Neutrophil (primary cell): ENCODE results near the gene SUPT6H.

Experiments used
- H3K27ac ChIP-seq: fragments of 200-600 bp; sonication (generic); 2 replicates; pipeline ENCODE4 v1.5.1; 2016; ENCODE audit warnings: mild to moderate bottlenecking, moderate library complexity
- H3K27me3 ChIP-seq: fragments of 200-600 bp; sonication (generic); 2 replicates; pipeline ENCODE4 v1.6.0; 2016; ENCODE audit warnings: mild to moderate bottlenecking
- H3K36me3 ChIP-seq: fragments of 200-600 bp; sonication (generic); 2 replicates; pipeline ENCODE4 v1.5.1; 2017
- H3K4me1 ChIP-seq, 2 experiments: fragments of 200-600 bp in 1 of 2; sonication (generic) in 1 of 2; 1 replicate in 1 of 2; 2 replicates in 1 of 2; pipeline versions ENCODE4 v1.5.1 to v1.6.1; 2013 to 2016; ENCODE audit warnings: low read depth in 1 of 2, low read length in 1 of 2, mild to moderate bottlenecking in 1 of 2, moderate library complexity in 1 of 2; ENCODE audit not compliant: control insufficient read depth in 1 of 2, insufficient read depth in 1 of 2
- H3K4me3 ChIP-seq, 2 experiments: fragments of 200-600 bp in 1 of 2; sonication (generic) in 1 of 2; 1 replicate in 1 of 2; 2 replicates in 1 of 2; pipeline ENCODE4 v1.5.1; 2013 to 2016; ENCODE audit warnings: low read depth in 1 of 2, low read length in 1 of 2, mild to moderate bottlenecking in 1 of 2, moderate library complexity in 1 of 2
- H3K9me3 ChIP-seq: fragments of 200-600 bp; sonication (generic); 2 replicates; pipeline ENCODE4 v1.5.1; 2016
- TF ChIP-seq, protein P1 (sequence below): fragments of 200-600 bp; sonication (generic); IDR thresholded peaks from 2 replicates; pipeline ENCODE4 v1.5.1; 2016; ENCODE audit warnings: antibody characterized with exemption

The SUPT6H gene

DNA sequence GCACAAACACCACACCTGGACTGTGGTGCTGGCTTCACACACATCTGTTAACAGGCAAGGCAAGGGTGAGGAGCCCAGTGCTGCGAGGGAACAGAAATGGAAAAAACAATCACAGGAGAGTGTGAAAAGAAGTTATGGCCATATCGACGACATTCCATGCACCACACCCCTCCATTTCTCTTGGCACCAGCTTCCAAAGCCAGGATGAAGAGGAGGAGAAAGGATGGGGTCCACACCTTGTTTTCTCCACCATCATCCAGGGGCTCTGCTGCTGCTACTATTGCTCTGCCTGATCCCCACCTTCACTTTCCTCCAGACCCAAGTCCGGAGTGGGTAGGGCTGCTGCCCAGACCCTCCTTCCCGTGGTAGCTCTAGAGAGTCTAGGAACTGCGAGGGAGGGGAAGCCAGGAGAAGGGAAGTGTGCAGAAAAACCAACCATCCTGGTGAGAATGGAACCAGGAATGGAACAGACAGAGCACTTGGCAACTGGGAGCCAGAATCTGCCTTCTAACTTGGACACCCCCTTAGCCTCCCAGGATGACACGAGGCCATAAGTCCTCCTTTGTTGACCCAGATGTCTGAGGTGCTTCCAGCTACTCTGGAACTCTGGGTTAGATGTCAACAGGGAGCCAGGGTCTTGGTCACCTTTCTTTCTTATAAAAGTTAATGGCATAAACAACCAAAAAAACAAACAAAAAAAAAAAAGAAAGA, 50.9 kb downstream of the SUPT6H start:
- TF ChIP-seq, protein P1, sequence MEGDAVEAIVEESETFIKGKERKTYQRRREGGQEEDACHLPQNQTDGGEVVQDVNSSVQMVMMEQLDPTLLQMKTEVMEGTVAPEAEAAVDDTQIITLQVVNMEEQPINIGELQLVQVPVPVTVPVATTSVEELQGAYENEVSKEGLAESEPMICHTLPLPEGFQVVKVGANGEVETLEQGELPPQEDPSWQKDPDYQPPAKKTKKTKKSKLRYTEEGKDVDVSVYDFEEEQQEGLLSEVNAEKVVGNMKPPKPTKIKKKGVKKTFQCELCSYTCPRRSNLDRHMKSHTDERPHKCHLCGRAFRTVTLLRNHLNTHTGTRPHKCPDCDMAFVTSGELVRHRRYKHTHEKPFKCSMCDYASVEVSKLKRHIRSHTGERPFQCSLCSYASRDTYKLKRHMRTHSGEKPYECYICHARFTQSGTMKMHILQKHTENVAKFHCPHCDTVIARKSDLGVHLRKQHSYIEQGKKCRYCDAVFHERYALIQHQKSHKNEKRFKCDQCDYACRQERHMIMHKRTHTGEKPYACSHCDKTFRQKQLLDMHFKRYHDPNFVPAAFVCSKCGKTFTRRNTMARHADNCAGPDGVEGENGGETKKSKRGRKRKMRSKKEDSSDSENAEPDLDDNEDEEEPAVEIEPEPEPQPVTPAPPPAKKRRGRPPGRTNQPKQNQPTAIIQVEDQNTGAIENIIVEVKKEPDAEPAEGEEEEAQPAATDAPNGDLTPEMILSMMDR = no peak
- Histone ChIP-seq H3K36me3 (no peaks in the 10 kb centered on the region), H3K4me3 (peak overlapping the region; percentile 86 to 96), H3K27me3 (peaks cover 22% of the 10 kb centered on the region), H3K4me1 (peaks cover 29 to 30% of the 10 kb centered on the region in 2 experiments), H3K27ac (peak overlapping the region; percentile 80), H3K9me3 (no peaks in the 10 kb centered on the region)

DNA sequence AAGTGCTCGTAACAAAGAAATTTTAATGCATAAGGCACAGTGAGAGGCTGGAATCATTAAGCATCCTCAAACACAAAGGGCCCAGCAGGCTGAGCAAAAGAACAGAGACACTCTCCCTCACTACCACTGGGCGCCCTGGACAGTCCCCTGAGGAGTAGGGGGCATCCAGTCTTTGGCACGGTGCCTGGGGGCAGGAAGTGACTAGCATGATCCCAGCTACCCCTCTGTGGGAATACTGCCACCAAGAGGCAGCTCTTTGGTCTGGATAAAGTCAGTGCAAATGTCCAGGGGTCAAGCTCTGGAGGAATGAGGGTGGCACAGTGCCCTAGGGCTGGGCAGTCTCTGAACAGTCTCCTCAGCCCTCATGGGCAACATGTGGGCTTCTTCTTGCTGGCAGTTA, 52.3 kb downstream of the SUPT6H start:
- no peak overlapping the region for H3K27ac ChIP-seq
- H3K4me1 ChIP-seq = peaks cover 37 to 43% of the 10 kb centered on the region in 2 experiments
- peaks cover 31% of the 10 kb centered on the region for H3K27me3 ChIP-seq

DNA sequence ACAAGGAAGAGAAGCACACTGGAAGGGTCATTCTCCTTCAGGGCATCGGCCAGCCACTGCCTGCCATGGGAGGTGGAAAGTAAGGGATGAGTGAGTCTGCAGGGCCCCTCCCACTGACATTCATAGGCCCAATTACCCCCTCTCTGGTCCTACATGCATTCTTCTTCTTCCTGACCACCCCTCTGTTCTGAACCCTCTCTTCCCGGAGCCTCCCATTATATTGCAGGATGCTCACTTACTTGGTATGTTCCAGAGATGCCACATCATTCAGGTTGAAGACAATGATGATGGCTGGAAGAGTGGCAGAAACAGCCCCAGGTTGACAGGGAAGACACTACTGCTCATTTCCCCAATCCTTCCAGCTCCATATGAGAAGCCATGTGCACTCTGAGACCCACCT, 53.2 kb downstream of the SUPT6H start:
- no peaks in the 10 kb centered on the region for H3K9me3 ChIP-seq
- peaks cover 31% of the 10 kb centered on the region for H3K27me3 ChIP-seq
- no peak overlapping the region for H3K27ac ChIP-seq
- H3K4me1 ChIP-seq = peaks cover 43 to 49% of the 10 kb centered on the region in 2 experiments
- no peaks in the 10 kb centered on the region for H3K36me3 ChIP-seq
- TF ChIP-seq, protein P1 = no peak
- no peak overlapping the region for H3K4me3 ChIP-seq

More for the DNA sequence above, 52.3 kb downstream of the SUPT6H start:
- TF ChIP-seq, protein P1 = no peak
- Histone ChIP-seq H3K9me3 (no peaks in the 10 kb centered on the region), H3K36me3 (no peaks in the 10 kb centered on the region), H3K4me3 (no peak overlapping the region)

DNA sequence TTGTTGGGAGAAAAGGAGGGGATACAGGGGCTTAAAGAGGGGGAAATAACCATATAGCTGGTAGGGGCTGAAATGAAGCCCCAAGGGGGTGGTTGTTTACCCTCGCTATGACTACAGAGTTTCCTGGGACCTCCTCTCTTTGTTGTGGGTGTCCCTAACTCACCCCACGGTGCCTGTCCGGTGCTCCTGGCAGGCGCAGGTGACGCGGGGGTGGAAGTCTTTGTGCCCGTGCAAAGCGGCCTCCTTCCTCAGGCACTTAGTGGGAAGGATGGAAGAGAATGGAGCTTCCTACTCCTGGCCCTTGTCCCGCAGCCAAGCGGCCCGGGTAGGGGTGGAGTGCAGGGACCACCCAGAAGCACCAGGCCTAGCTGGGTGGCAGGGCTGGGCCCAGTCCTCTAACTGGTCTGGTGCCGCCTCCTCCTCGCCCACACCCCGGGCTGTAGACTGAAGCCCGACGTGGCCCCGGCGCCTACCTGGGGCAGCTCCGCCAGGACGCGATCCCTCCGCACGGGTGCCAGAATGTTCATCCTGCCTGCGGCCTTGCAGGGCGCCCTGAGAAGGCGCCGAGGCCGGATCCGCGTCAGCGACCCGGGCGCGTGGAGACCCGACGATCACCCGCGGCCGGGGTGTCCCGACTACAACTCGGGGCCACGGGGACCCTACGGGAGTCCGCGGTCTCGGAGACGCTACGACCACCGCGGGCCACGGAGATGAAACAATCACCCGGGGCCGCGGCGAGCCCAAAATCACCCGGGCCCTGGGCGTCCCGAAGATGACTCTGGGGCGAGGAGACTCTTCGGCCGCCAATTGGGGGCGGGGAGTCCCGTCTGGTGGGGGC, 55.0 kb downstream of the SUPT6H start:
- Histone ChIP-seq H3K27me3 (peaks cover 31% of the 10 kb centered on the region), H3K27ac (no peak overlapping the region), H3K4me1 (peaks cover 44 to 49% of the 10 kb centered on the region in 2 experiments), H3K9me3 (no peaks in the 10 kb centered on the region), H3K4me3 (peak overlapping the region; percentile 46 to 62), H3K36me3 (no peaks in the 10 kb centered on the region)
- TF ChIP-seq, protein P1 = no peak

DNA sequence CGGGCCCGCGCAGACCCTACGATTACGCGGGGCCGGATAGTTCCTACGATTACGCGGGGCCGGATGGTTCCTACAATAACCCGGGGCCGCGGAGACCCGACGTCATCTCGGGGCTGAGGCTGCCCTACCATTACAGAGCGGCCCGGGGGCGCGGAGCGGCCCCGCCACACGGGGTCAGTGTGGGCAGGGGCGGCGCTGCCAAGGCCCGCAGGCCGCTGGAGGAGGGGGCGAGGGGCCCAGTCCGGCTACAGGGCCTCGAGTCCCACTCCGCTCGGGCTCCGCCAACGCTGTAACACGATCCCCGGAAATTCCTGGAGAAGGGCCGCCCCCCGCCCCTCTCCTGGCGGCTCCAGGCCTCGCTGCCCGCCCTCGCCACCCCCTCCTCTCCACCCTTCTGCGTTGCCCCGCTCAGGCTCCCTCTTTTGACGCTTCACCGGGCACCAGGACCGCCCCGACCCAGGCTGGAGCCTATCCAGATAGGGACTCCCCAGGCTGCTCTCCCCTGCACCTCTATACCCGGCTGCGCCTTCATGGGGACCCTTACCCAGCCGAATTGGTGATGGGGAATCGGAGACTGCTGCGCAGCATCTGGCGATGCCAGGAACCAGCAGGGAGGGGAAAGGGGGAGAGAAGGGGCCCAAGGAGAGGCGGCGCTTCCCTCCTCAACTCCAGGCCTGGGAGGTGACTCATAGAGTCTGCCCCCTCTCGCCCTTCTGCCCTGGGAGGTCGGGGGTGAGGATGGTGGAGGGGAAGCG, 55.8 kb downstream of the SUPT6H start, which contains the start of gene RAB34:
RAB34 (minus strand) TSS at position 291 of the 755 bp plus-strand sequence. CDS start 602 bp downstream, outside the sequence.
- Histone ChIP-seq H3K27me3 (peaks cover 31% of the 10 kb centered on the region), H3K9me3 (no peaks in the 10 kb centered on the region), H3K4me3 (peak within 1 kb of the TSS; percentile 46 to 62), H3K4me1 (peaks cover 37 to 41% of the 10 kb centered on the region in 2 experiments), H3K36me3 (peaks cover 7% of the 10 kb centered on the region), H3K27ac (no peak within 1 kb of the TSS)
- TF ChIP-seq, protein P1 = no peak
